ENCODE data around the gene PRDM16. TPM values are rescaled to one million over a fixed set of nuclear protein-coding genes. Genes with fewer than 3 reads are reported as not detected.

The PRDM16 gene
- total RNA-seq, 1 experiment from 2014 or later = 6.1 TPM

GRCh38 chr1:3162322-3162882 is 93.4 kb downstream of the PRDM16 start:
- no peak for TF ChIP-seq ZBTB33 (IDR thresholded peaks at IDR 0.05; ENCODE audit: extremely low read depth, insufficient replicate concordance, low read length)
- no peak for TF ChIP-seq FOSL1 (IDR thresholded peaks at IDR 0.05; ENCODE audit: low read depth)
- no peak for TF ChIP-seq RAD21 (IDR thresholded peaks at IDR 0.05; ENCODE audit: low read depth)
- TF ChIP-seq JUND (IDR thresholded peaks at IDR 0.05) = no peak
- no peak for TF ChIP-seq ATF3 (IDR thresholded peaks at IDR 0.05)
- no peak for TF ChIP-seq SP1 (IDR thresholded peaks at IDR 0.05; ENCODE audit: low read depth)
- no peak for TF ChIP-seq SIN3A (IDR thresholded peaks at IDR 0.05; ENCODE audit: low read depth)
- TF ChIP-seq TCF7L2 (IDR thresholded peaks at IDR 0.05; ENCODE audit: borderline replicate concordance, extremely low read depth, insufficient read depth, insufficient read length) = no peak
- TF ChIP-seq EZH2 (IDR thresholded peaks at IDR 0.05) = no peak
- TF ChIP-seq ZFX (IDR thresholded peaks at IDR 0.05) = no peak
- TF ChIP-seq POLR2AphosphoS5 (IDR thresholded peaks at IDR 0.05; ENCODE audit: low read depth, low read length) = no peak
- TF ChIP-seq CEBPB (IDR thresholded peaks at IDR 0.05; ENCODE audit: low read depth) = no peak
- TF ChIP-seq POLR2A (IDR thresholded peaks at IDR 0.05; ENCODE audit: borderline replicate concordance, extremely low read depth, insufficient read depth, insufficient read length) = no peak
- no peak for TF ChIP-seq MAX (IDR thresholded peaks at IDR 0.05)
- no peak for TF ChIP-seq EZH2phosphoT487 (IDR thresholded peaks at IDR 0.05; ENCODE audit: borderline replicate concordance)
- no peak for TF ChIP-seq ELF1 (IDR thresholded peaks at IDR 0.05; ENCODE audit: borderline replicate concordance, low read depth)
- no peak for TF ChIP-seq ZNF274 (IDR thresholded peaks at IDR 0.05; ENCODE audit: low read depth, low read length)
- TF ChIP-seq CBX3 (IDR thresholded peaks at IDR 0.05; ENCODE audit: low read depth) = no peak
- no peak for TF ChIP-seq YY1 (IDR thresholded peaks at IDR 0.05; ENCODE audit: extremely low read depth, insufficient replicate concordance, low read depth, low read length)
- no peak for TF ChIP-seq CTCF (IDR thresholded peaks at IDR 0.05 in 2 of 3, conservative IDR thresholded peaks at IDR 0.05 in 1 of 3; ENCODE audit: borderline replicate concordance in 1 of 3, insufficient read depth in 1 of 3, low read depth in 2 of 3, low read length in 2 of 3)
- no peak overlapping the region for H3K4me2 ChIP-seq (ENCODE audit: low read length)
- H3K27me3 ChIP-seq (ENCODE audit: insufficient read depth, low read length) = no peaks in the 10 kb centered on the region
- H3K9me3 ChIP-seq (ENCODE audit: control insufficient read depth in 1 of 2, insufficient read depth in 1 of 2, low read depth in 1 of 2, low read length in 2 of 2) = no peaks in the 10 kb centered on the region
- DNase-seq (ENCODE audit: low read depth, low spot score) = no peak
- H3K36me3 ChIP-seq (ENCODE audit: control insufficient read depth in 1 of 2, insufficient read depth in 2 of 2, low read length in 2 of 2) = no peaks in the 10 kb centered on the region
- no peaks in the 10 kb centered on the region for H3K79me2 ChIP-seq (ENCODE audit: insufficient read depth, low read length)
- CTCF ChIA-PET = no interaction called here
- RAD21 ChIA-PET (ENCODE audit: low non-redundant PET in 1 of 2, low total read pairs in 2 of 2, uncharacterized antibody in 2 of 2, unreplicated experiment in 2 of 2) = no interaction called here
- H3K9me2 ChIP-seq (ENCODE audit: insufficient read depth) = no peaks in the 10 kb centered on the region
- H3K4me3 ChIP-seq (replicated peaks in 1 of 2; ENCODE audit: low read depth in 1 of 2, low read length in 2 of 2) = no peak overlapping the region
- POLR2A ChIA-PET = no interaction called here
- H3K4me1 ChIP-seq (ENCODE audit: control insufficient read depth in 1 of 2, insufficient read depth in 2 of 2, low read length in 2 of 2) = no peaks in the 10 kb centered on the region; a peak in 1 of 4 replicates
- BruUV-seq (replicated peaks) = no TSS peak
- no peak overlapping the region for H3K9ac ChIP-seq (ENCODE audit: low read length)
- no peak overlapping the region for H2AFZ ChIP-seq (ENCODE audit: low read depth, low read length, poor library complexity, severe bottlenecking)
- no peak overlapping the region for H3K27ac ChIP-seq (ENCODE audit: low read depth, low read length)
- no peak for ATAC-seq
- intact Hi-C loops (cut with micrococcal nuclease) = no loop called here
- H4K20me1 ChIP-seq (ENCODE audit: insufficient read depth) = no peaks in the 10 kb centered on the region
